HepG2 (cell line): Measurements from ENCODE around the gene SRF. TPM values are rescaled to one million over a fixed set of nuclear protein-coding genes. Genes with fewer than 3 reads are reported as not detected.

Experiments
- AGO1 ChIP-seq: fragments of 200-400 bp; formaldehyde crosslinking; IDR thresholded peaks from 2 replicates; pipeline ENCODE4 v1.6.1; 2017; ENCODE audit warnings: mild to moderate bottlenecking, low read depth, low read length, moderate library complexity; ENCODE audit not compliant: poor library complexity, severe bottlenecking
- HNRNPL ChIP-seq: fragments of 200-400 bp; formaldehyde crosslinking; IDR thresholded peaks from 2 replicates; pipeline ENCODE4 v1.6.1; 2017; ENCODE audit warnings: mild to moderate bottlenecking, low read depth, low read length
- HNRNPLL ChIP-seq: fragments of 200-400 bp; formaldehyde crosslinking; IDR thresholded peaks from 2 replicates; pipeline ENCODE4 v1.6.1; 2017; ENCODE audit warnings: mild to moderate bottlenecking, low read depth, low read length; ENCODE audit not compliant: poor library complexity, severe bottlenecking
- HOXA5 ChIP-seq: sonication (generic); formaldehyde crosslinking; IDR thresholded peaks from 2 replicates; pipeline ENCODE4 v1.4.0; 2020; ENCODE audit warnings: missing genetic modification reagents
- JUNB ChIP-seq: sonication (generic); formaldehyde crosslinking; IDR thresholded peaks from 2 replicates; pipeline ENCODE4 v1.8.0; 2022; ENCODE audit warnings: missing genetic modification reagents, mild to moderate bottlenecking, borderline replicate concordance
- MXI1 ChIP-seq: IDR thresholded peaks from 3 replicates; pipeline ENCODE4 v1.6.1; 2012; ENCODE audit warnings: low read depth, low read length, inconsistent platforms, borderline replicate concordance
- MYC ChIP-seq: sonication (generic); formaldehyde crosslinking; IDR thresholded peaks from 2 replicates; pipeline ENCODE4 v1.9.0; 2021; ENCODE audit warnings: missing genetic modification reagents, borderline replicate concordance
- NFE2L1 ChIP-seq: sonication (generic); formaldehyde crosslinking; IDR thresholded peaks from 2 replicates; pipeline ENCODE4 v1.4.0; 2020; ENCODE audit warnings: missing genetic modification reagents, mild to moderate bottlenecking, borderline replicate concordance
- POLR2AphosphoS2 ChIP-seq: IDR thresholded peaks from 2 replicates; pipeline ENCODE4 v1.6.1; 2011; ENCODE audit warnings: low read depth, low read length, improper control_type of control experiment
- REPIN1 ChIP-seq: sonication (generic); formaldehyde crosslinking; IDR thresholded peaks from 2 replicates; pipeline ENCODE4 v1.8.0; 2022; ENCODE audit warnings: missing genetic modification reagents, low read depth, mild to moderate bottlenecking, borderline replicate concordance
- ZBTB2 ChIP-seq: sonication (generic); formaldehyde crosslinking; IDR thresholded peaks from 2 replicates; pipeline ENCODE4 v1.8.0; 2022; ENCODE audit warnings: low read depth, missing genetic modification reagents
- ZNF431 ChIP-seq: sonication (generic); formaldehyde crosslinking; IDR thresholded peaks from 2 replicates; pipeline ENCODE4 v1.9.0; 2022; ENCODE audit warnings: missing genetic modification reagents, low read depth, mild to moderate bottlenecking, borderline replicate concordance
- ZNF512B ChIP-seq: sonication (generic); formaldehyde crosslinking; IDR thresholded peaks from 2 replicates; pipeline ENCODE4 v1.5.1; 2020; ENCODE audit warnings: missing genetic modification reagents, mild to moderate bottlenecking, borderline replicate concordance
- ZNF710 ChIP-seq: sonication (generic); formaldehyde crosslinking; IDR thresholded peaks from 2 replicates; pipeline ENCODE4 v1.5.0; 2020; ENCODE audit warnings: mild to moderate bottlenecking, missing genetic modification reagents, borderline replicate concordance
- ZSCAN20 ChIP-seq: sonication (generic); formaldehyde crosslinking; IDR thresholded peaks from 2 replicates; pipeline ENCODE4 v1.4.0; 2020; ENCODE audit warnings: missing genetic modification reagents, mild to moderate bottlenecking, borderline replicate concordance
- polyA plus RNA-seq, 8 experiments: library from polyadenylated mRNA; depleted of rRNA in 3 of 8; stranded (reverse) in 7 of 8; unstranded in 1 of 8; fragments of >200 nt; fragmentation: Illumina TruSeq in 4 of 8; extraction: Trizol in 4 of 8; gene quantifications; 2 replicates each; pipeline versions ENCODE4 v1.2.1 to v1.2.3, GENCODE V29; 2011 to 2016; ENCODE audit warnings: low read depth in 4 of 8, missing spikeins in 1 of 8, mixed read lengths in 1 of 8; ENCODE audit not compliant: insufficient read depth in 1 of 8
- total RNA-seq, 5 experiments: library from RNA; depleted of rRNA; stranded (reverse); fragments of >200 nt; fragmentation: Illumina TruSeq; extraction: Trizol; gene quantifications; 2 replicates each; pipeline ENCODE4 v1.2.3, GENCODE V29; 2016; ENCODE audit warnings: low read depth in 1 of 5
- TF ChIP-seq, protein P1 (sequence below): sonication (generic); formaldehyde crosslinking; IDR thresholded peaks from 2 replicates; pipeline ENCODE4 v1.8.0; 2022; ENCODE audit warnings: missing genetic modification reagents, mild to moderate bottlenecking, borderline replicate concordance
- TF ChIP-seq, protein P2 (sequence below): sonication (generic); formaldehyde crosslinking; IDR thresholded peaks from 2 replicates; pipeline ENCODE4 v1.5.0; 2020; ENCODE audit warnings: mild to moderate bottlenecking, missing genetic modification reagents
- TF ChIP-seq, protein P3 (sequence below): sonication (generic); formaldehyde crosslinking; IDR thresholded peaks from 2 replicates; pipeline ENCODE4 v1.5.0; 2020; ENCODE audit warnings: missing genetic modification reagents

The SRF gene
- total and polyA plus RNA-seq, 2 of the 13 experiments (the other 11 are each of a cell fraction or from before 2014, with no cell fraction given), result 25.5 to 44.1 TPM

DNA sequence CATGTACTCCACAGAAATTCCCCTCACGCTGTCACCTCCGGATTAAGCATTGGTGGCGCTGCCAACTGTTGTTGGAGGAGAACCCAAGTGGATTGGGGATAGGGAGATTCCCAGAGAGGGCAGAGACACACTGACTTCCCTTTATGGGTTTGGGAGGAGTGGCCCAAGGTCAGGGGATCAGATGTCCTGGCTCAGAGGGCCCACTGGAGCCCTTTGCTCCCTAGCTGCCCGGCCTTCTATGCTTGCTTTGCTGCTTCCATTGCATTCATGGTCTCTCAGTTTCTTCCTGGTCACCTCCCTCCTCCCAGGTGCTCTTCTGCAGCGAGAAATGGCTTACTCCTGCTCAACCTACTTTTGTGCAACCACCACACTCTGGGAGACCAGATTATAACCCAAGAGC is 25.3 kb downstream of the SRF start (continued):
- TF ChIP-seq ZNF710 (CRISPR knock-in tag) (no peak), POLR2AphosphoS2 (no peak), JUNB (CRISPR knock-in tag) (no peak), AGO1 (no peak), ZNF512B (CRISPR knock-in tag) (no peak), ZBTB2 (CRISPR knock-in tag) (no peak), HOXA5 (CRISPR knock-in tag) (no peak), HNRNPLL (no peak), ZSCAN20 (CRISPR knock-in tag) (no peak), ZNF431 (CRISPR knock-in tag) (no peak), MXI1 (no peak), REPIN1 (CRISPR knock-in tag) (no peak), MYC (CRISPR knock-in tag) (no peak), NFE2L1 (CRISPR knock-in tag) (no peak), HNRNPL (no peak)
- TF ChIP-seq, protein P1, sequence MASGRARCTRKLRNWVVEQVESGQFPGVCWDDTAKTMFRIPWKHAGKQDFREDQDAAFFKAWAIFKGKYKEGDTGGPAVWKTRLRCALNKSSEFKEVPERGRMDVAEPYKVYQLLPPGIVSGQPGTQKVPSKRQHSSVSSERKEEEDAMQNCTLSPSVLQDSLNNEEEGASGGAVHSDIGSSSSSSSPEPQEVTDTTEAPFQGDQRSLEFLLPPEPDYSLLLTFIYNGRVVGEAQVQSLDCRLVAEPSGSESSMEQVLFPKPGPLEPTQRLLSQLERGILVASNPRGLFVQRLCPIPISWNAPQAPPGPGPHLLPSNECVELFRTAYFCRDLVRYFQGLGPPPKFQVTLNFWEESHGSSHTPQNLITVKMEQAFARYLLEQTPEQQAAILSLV (CRISPR knock-in tag), result no peak
- TF ChIP-seq, protein P2, sequence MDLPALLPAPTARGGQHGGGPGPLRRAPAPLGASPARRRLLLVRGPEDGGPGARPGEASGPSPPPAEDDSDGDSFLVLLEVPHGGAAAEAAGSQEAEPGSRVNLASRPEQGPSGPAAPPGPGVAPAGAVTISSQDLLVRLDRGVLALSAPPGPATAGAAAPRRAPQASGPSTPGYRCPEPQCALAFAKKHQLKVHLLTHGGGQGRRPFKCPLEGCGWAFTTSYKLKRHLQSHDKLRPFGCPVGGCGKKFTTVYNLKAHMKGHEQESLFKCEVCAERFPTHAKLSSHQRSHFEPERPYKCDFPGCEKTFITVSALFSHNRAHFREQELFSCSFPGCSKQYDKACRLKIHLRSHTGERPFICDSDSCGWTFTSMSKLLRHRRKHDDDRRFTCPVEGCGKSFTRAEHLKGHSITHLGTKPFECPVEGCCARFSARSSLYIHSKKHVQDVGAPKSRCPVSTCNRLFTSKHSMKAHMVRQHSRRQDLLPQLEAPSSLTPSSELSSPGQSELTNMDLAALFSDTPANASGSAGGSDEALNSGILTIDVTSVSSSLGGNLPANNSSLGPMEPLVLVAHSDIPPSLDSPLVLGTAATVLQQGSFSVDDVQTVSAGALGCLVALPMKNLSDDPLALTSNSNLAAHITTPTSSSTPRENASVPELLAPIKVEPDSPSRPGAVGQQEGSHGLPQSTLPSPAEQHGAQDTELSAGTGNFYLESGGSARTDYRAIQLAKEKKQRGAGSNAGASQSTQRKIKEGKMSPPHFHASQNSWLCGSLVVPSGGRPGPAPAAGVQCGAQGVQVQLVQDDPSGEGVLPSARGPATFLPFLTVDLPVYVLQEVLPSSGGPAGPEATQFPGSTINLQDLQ (CRISPR knock-in tag), result no peak
- TF ChIP-seq, protein P3, sequence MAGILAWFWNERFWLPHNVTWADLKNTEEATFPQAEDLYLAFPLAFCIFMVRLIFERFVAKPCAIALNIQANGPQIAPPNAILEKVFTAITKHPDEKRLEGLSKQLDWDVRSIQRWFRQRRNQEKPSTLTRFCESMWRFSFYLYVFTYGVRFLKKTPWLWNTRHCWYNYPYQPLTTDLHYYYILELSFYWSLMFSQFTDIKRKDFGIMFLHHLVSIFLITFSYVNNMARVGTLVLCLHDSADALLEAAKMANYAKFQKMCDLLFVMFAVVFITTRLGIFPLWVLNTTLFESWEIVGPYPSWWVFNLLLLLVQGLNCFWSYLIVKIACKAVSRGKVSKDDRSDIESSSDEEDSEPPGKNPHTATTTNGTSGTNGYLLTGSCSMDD, result no peak
